NB4 (cell line): Measurements from ENCODE around the gene RASSF7.

Source experiments
- DNase-seq: peaks from one replicate; pipeline ENCODE4 v3.0.0; 2010; ENCODE audit warnings: low read depth
- H3K4me3 ChIP-seq: one replicate; pipeline ENCODE4 v1.5.1; 2011; ENCODE audit warnings: mild to moderate bottlenecking, low read depth, low read length, moderate library complexity
- CTCF ChIP-seq: IDR thresholded peaks from one replicate; pipeline ENCODE4 v1.5.1; 2012; ENCODE audit warnings: low read depth, low read length
- MAX ChIP-seq: IDR thresholded peaks from 2 replicates; pipeline ENCODE4 v1.6.1; 2011; ENCODE audit warnings: low read depth, low read length
- MYC ChIP-seq: IDR thresholded peaks from 2 replicates; pipeline ENCODE4 v1.6.1; 2011; ENCODE audit warnings: low read depth, low read length
- POLR2A ChIP-seq: IDR thresholded peaks from 2 replicates; pipeline ENCODE4 v1.6.1; 2011; ENCODE audit warnings: mild to moderate bottlenecking; ENCODE audit not compliant: insufficient read length; ENCODE audit errors: extremely low read depth

RASSF7 gene

GRCh38 chr11:607971-608659, 47.3 kb downstream of the RASSF7 start:
- DNase-seq, result no peak
- TF ChIP-seq POLR2A, result no peak
- no peak for TF ChIP-seq MAX
- H3K4me3 ChIP-seq, result no peak overlapping the region

GRCh38 chr11:608791-609251, 48.1 kb downstream of the RASSF7 start:
- H3K4me3 ChIP-seq, result no peak overlapping the region
- DNase-seq, result no peak
- TF ChIP-seq POLR2A, result no peak
- TF ChIP-seq MAX, result no peak
- TF ChIP-seq MYC, result no peak
- TF ChIP-seq CTCF, result no peak

GRCh38 chr11:609341-609811, 48.6 kb downstream of the RASSF7 start:
- TF ChIP-seq MYC (no peak), CTCF (no peak), MAX (no peak), POLR2A (no peak)
- DNase-seq, result no peak
- no peak overlapping the region for H3K4me3 ChIP-seq

- TF ChIP-seq POLR2A (no peak), CTCF (no peak), MYC (no peak), MAX (no peak)
- H3K4me3 ChIP-seq, result no peak overlapping the region
- DNase-seq, result no peak
Observed at GRCh38 chr11:610146-610801, 49.5 kb downstream of the RASSF7 start.

GRCh38 chr11:611001-611996, 50.5 kb downstream of the RASSF7 start:
- DNase-seq, result no peak
- H3K4me3 ChIP-seq, result no peak overlapping the region
- no peak for TF ChIP-seq MYC

- H3K4me3 ChIP-seq, result no peak overlapping the region
- TF ChIP-seq POLR2A (no peak), MAX (no peak), CTCF (peak; percentile 33), MYC (no peak)
- DNase-seq, result peak; percentile 64
Observed at GRCh38 chr11:612201-612960, 51.6 kb downstream of the RASSF7 start.
